Hematopoietic multipotent progenitor cell treated with erythropoietin and hydrocortisone succinate and interleukin-3 and kit ligand, for 17 days (in vitro differentiated cells): ENCODE measurements around the gene TMEM117.

Experiments used
- DNase-seq: peaks from one replicate; pipeline ENCODE4 v3.0.0-alpha.2; 2015; ENCODE audit warnings: low spot score

Gene TMEM117

GRCh38 chr12:43884683-43885410 is 49.0 kb downstream of the TMEM117 start:
- no peak for DNase-seq

GRCh38 chr12:43887397-43887796 is 51.5 kb downstream of the TMEM117 start:
- DNase-seq: no peak

GRCh38 chr12:43891856-43892574 is 56.1 kb downstream of the TMEM117 start:
- no peak for DNase-seq

- no peak for DNase-seq
Measured at GRCh38 chr12:43893670-43894069, 57.8 kb downstream of the TMEM117 start.

- no peak for DNase-seq
Measured at GRCh38 chr12:43895580-43896206, 59.8 kb downstream of the TMEM117 start.

GRCh38 chr12:43896496-43896895 is 60.6 kb downstream of the TMEM117 start:
- no peak for DNase-seq

- no peak for DNase-seq
Measured at GRCh38 chr12:43898474-43898873, 62.6 kb downstream of the TMEM117 start.

- no peak for DNase-seq
Measured at GRCh38 chr12:43899574-43899973, 63.7 kb downstream of the TMEM117 start.

- no peak for DNase-seq
Measured at GRCh38 chr12:43903686-43904085, 67.8 kb downstream of the TMEM117 start.

- DNase-seq: no peak
Measured at GRCh38 chr12:43912859-43913258, 77.0 kb downstream of the TMEM117 start.

GRCh38 chr12:43914391-43914790 is 78.5 kb downstream of the TMEM117 start:
- DNase-seq: no peak

GRCh38 chr12:43914923-43915468 is 79.1 kb downstream of the TMEM117 start:
- no peak for DNase-seq

GRCh38 chr12:43917896-43918295 is 82.0 kb downstream of the TMEM117 start:
- no peak for DNase-seq

- DNase-seq: no peak
Measured at GRCh38 chr12:43921666-43922337, 85.9 kb downstream of the TMEM117 start.

- DNase-seq: no peak
Measured at GRCh38 chr12:43930032-43930431, 94.2 kb downstream of the TMEM117 start.

- DNase-seq: no peak
Measured at GRCh38 chr12:43931187-43931586, 95.3 kb downstream of the TMEM117 start.

- DNase-seq: no peak
Measured at GRCh38 chr12:43935581-43935980, 99.7 kb downstream of the TMEM117 start.

- DNase-seq: no peak
Measured at GRCh38 chr12:43937947-43938346, 102.1 kb downstream of the TMEM117 start.

GRCh38 chr12:43942379-43942778 is 106.5 kb downstream of the TMEM117 start:
- no peak for DNase-seq

- no peak for DNase-seq
Measured at GRCh38 chr12:43945983-43946382, 110.1 kb downstream of the TMEM117 start.

GRCh38 chr12:43951286-43951685 is 115.4 kb downstream of the TMEM117 start:
- DNase-seq: no peak

- no peak for DNase-seq
Measured at GRCh38 chr12:43957732-43958372, 122.0 kb downstream of the TMEM117 start.
